Testis (tissue), 2 donors: ENCODE results near the gene AP1M1.

ENCODE experiments used
- POLR2A ChIP-seq: fragments of 450-650 bp; IDR thresholded peaks from one replicate; pipeline ENCODE4 v1.6.1; 2017; ENCODE audit warnings: antibody characterized with exemption, mild to moderate bottlenecking, moderate library complexity
- TF ChIP-seq, protein P1 (sequence below), 3 experiments: fragments of 450-650 bp in 2 of 3; fragments of 200-600 bp in 1 of 3; sonication (generic) in 1 of 3; IDR thresholded peaks; one replicate each; pipeline ENCODE4 v1.5.1; 2016 to 2019; ENCODE audit warnings: antibody characterized with exemption in 3 of 3, mild to moderate bottlenecking in 2 of 3, moderate library complexity in 1 of 3

DNA sequence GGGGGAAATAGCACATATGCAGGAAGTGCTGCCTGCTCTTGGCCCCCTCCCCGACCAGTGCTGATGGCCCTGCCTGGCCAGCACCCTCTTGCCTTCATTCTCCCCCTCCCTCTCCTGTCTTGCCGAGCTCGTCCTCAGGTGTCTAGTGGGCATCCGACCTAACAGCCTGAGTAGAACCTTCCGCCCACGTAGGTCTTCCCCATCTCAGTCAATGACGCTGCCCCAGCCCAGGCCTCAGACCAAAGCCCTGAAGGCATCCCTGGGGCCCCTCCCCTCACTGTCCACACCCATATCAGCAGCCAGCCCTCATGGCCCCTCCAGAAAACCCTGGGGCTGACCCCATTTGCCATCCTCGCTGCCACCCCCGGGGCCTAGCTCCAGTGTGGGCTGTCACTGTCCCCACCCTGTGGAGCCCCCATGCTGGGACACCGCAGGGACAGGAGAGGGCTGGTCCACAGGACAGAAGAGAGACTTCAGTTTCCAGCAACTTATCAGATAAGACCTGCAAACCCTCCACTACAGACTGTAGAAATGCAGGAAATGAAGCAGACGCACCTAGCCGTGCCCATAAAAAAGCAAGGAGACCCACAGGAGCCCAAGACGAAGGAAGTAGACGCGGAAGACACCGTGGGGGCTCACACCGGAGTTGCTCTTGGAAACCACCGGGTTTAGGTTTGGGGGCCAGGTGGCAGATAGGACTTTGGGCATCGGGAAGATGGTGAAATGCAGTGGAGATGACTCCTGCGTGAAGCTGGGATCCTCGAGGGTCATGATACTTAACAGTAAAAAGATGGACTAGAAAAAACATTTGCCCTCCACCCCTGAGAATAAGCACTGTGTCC, 38.3 kb downstream of the AP1M1 start:
- TF ChIP-seq, protein P1, sequence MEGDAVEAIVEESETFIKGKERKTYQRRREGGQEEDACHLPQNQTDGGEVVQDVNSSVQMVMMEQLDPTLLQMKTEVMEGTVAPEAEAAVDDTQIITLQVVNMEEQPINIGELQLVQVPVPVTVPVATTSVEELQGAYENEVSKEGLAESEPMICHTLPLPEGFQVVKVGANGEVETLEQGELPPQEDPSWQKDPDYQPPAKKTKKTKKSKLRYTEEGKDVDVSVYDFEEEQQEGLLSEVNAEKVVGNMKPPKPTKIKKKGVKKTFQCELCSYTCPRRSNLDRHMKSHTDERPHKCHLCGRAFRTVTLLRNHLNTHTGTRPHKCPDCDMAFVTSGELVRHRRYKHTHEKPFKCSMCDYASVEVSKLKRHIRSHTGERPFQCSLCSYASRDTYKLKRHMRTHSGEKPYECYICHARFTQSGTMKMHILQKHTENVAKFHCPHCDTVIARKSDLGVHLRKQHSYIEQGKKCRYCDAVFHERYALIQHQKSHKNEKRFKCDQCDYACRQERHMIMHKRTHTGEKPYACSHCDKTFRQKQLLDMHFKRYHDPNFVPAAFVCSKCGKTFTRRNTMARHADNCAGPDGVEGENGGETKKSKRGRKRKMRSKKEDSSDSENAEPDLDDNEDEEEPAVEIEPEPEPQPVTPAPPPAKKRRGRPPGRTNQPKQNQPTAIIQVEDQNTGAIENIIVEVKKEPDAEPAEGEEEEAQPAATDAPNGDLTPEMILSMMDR (IDR thresholded peaks at IDR 0.05) = no peak
- TF ChIP-seq POLR2A = no peak
